GM12878 (cell line): ENCODE data around the gene ABL1. TPM values are rescaled to one million over a fixed set of nuclear protein-coding genes. Genes with fewer than 3 reads are reported as not detected.

ENCODE experiments used
- ATAC-seq: fragments of 200-7000 bp; cut with Tn5 transposase; 3 replicates; pipeline ENCODE4 v1.9.1; 2020; ENCODE audit warnings: mild to moderate bottlenecking, moderate library complexity
- BruUV-seq: library from RNA; stranded (reverse); fragments of 400-500 nt; replicated peaks from 2 replicates; lab custom pipeline; 2021; lab: Mats Ljungman, UMichigan
- CTCF ChIA-PET: fragments of 300-600 bp; sonication (Branson Sonifier 250); formaldehyde crosslinking; extraction: SDS; loops from one replicate; lab custom pipeline; 2021; ENCODE audit warnings: inconsistent platforms; lab: Yijun Ruan, JAX
- POLR2A ChIA-PET: fragments of 350-600 bp; formaldehyde crosslinking; extraction: SDS; loops from one replicate; lab custom pipeline; 2021; ENCODE audit warnings: inconsistent platforms; lab: Charles Lee
- RAD21 ChIA-PET: fragments of 300-600 bp; sonication (Branson Sonifier 250); formaldehyde crosslinking; loops from one replicate; lab custom pipeline; 2023; ENCODE audit warnings: antibody characterized with exemption; ENCODE audit not compliant: unreplicated experiment; lab: Charles Lee
- SMC1A ChIA-PET: fragments of 300-600 bp; sonication (Branson Sonifier 250); formaldehyde crosslinking; loops from one replicate; lab custom pipeline; 2023; ENCODE audit not compliant: unreplicated experiment, uncharacterized antibody; lab: Charles Lee
- DNase-seq: peaks from one replicate; pipeline ENCODE4 v3.0.0-alpha.2; 2011; ENCODE audit warnings: low read depth, low spot score
- FAIRE-seq: peaks from 3 replicates; lab custom pipeline; 2011; peaks lifted over from hg19 to GRCh38; lab: Jason Lieb, UNC
- H2AFZ ChIP-seq: 2 replicates; pipeline ENCODE4 v1.6.0; 2011; ENCODE audit warnings: low read depth, low read length, control low read depth; ENCODE audit not compliant: control insufficient read depth
- H3K27ac ChIP-seq: 2 replicates; pipeline ENCODE4 v1.5.1; 2011; ENCODE audit warnings: control low read depth; ENCODE audit not compliant: control insufficient read depth, insufficient read depth
- H3K27me3 ChIP-seq, 2 experiments: replicated peaks in 1 of 2; 2 replicates each; pipeline versions ENCODE4 v1.6.0 to v1.6.1; 2011; ENCODE audit warnings: low read length in 1 of 2; ENCODE audit not compliant: control insufficient read depth in 2 of 2, insufficient read depth in 2 of 2
- H3K36me3 ChIP-seq, 2 experiments: 2 replicates each; pipeline ENCODE4 v1.5.1; 2011; ENCODE audit warnings: low read length in 1 of 2; ENCODE audit not compliant: control insufficient read depth in 2 of 2, insufficient read depth in 2 of 2
- H3K4me1 ChIP-seq: 2 replicates; pipeline ENCODE4 v1.6.1; 2011; ENCODE audit warnings: mild to moderate bottlenecking, low read length, moderate library complexity, mixed read lengths; ENCODE audit not compliant: control insufficient read depth, insufficient read depth
- H3K4me2 ChIP-seq: 2 replicates; pipeline ENCODE4 v1.6.0; 2011; ENCODE audit warnings: control low read depth; ENCODE audit not compliant: control insufficient read depth, insufficient read depth
- H3K4me3 ChIP-seq: fragments of 200-600 bp; sonication (generic); 2 replicates; pipeline ENCODE4 v1.5.1; 2016
- H3K79me2 ChIP-seq: 2 replicates; pipeline ENCODE4 v1.6.0; 2011; ENCODE audit warnings: low read length; ENCODE audit not compliant: control insufficient read depth, insufficient read depth
- H3K9ac ChIP-seq: 2 replicates; pipeline ENCODE4 v1.8.0; 2011; ENCODE audit warnings: low read length, control low read depth, mixed read lengths; ENCODE audit not compliant: control insufficient read depth, insufficient read depth
- H3K9me3 ChIP-seq: replicated peaks from 3 replicates; pipeline ENCODE4 v1.5.1; 2011; ENCODE audit warnings: mild to moderate bottlenecking, low read length; ENCODE audit not compliant: control insufficient read depth, insufficient read depth
- H4K20me1 ChIP-seq: 2 replicates; pipeline ENCODE4 v1.6.0; 2011; ENCODE audit not compliant: control insufficient read depth, insufficient read depth
- BACH1 ChIP-seq: fragments of 450-650 bp; IDR thresholded peaks from 2 replicates; pipeline ENCODE4 v1.6.1; 2017; ENCODE audit warnings: mild to moderate bottlenecking, borderline replicate concordance
- DPF2 ChIP-seq: fragments of 450-650 bp; IDR thresholded peaks from 2 replicates; pipeline ENCODE4 v1.6.1; 2017; ENCODE audit warnings: mild to moderate bottlenecking
- IRF4 ChIP-seq: IDR thresholded peaks from 2 replicates; pipeline ENCODE4 v1.6.1; 2011; ENCODE audit warnings: low read depth, low read length
- KAT2A ChIP-seq: conservative IDR thresholded peaks from 2 replicates; pipeline ENCODE4 v1.6.1; 2011; ENCODE audit warnings: low read depth, low read length; ENCODE audit not compliant: control insufficient read depth
- NRF1 ChIP-seq: conservative IDR thresholded peaks from 2 replicates; pipeline ENCODE4 v1.6.1; 2011; ENCODE audit warnings: mild to moderate bottlenecking, low read depth, low read length, improper control_type of control experiment
- WRNIP1 ChIP-seq: IDR thresholded peaks from 2 replicates; pipeline ENCODE4 v1.6.1; 2011; ENCODE audit warnings: low read depth, low read length, improper control_type of control experiment, borderline replicate concordance
- ZNF24 ChIP-seq: fragments of 450-650 bp; IDR thresholded peaks from 2 replicates; pipeline ENCODE4 v1.6.1; 2017; ENCODE audit warnings: antibody characterized with exemption, mild to moderate bottlenecking
- ZNF384 ChIP-seq: IDR thresholded peaks from 2 replicates; pipeline ENCODE4 v1.6.1; 2012; ENCODE audit warnings: low read depth, mild to moderate bottlenecking, low read length, improper control_type of control experiment, borderline replicate concordance
- ZZZ3 ChIP-seq: IDR thresholded peaks from 2 replicates; pipeline ENCODE4 v1.6.1; 2011; ENCODE audit warnings: low read depth; ENCODE audit not compliant: control insufficient read depth, insufficient read length
- WGBS: methylation state at CpG from one replicate; pipeline ENCODE4 v1.1.6; 2016; ENCODE audit warnings: low lambda C conversion rate; ENCODE audit not compliant: insufficient replicate concordance, insufficient coverage; ENCODE audit errors: missing lambda C conversion rate; 5-methylcytosine and 5-hydroxymethylcytosine counted together
- in situ Hi-C: fragments of 300-500 bp; cut with MboI; formaldehyde crosslinking; loops from 9 replicates; pipeline ENCODE4 v1.14.3; 2018; ENCODE audit warnings: mixed read lengths
- intact Hi-C: fragments of 100-400 bp; cut with micrococcal nuclease; formaldehyde crosslinking; loops from one replicate; pipeline ENCODE4 v1.14.2; 2022; ENCODE audit not compliant: unreplicated experiment
- polyA plus RNA-seq, 11 experiments: library from polyadenylated mRNA; depleted of rRNA in 4 of 11; unstranded in 6 of 11; stranded (reverse) in 5 of 11; fragments of >200 nt; fragmentation: Nextera tagmentation in 4 of 11; fragmentation: Illumina TruSeq in 1 of 11; extraction: Ambion mirVana in 4 of 11; extraction: Trizol in 1 of 11; gene quantifications; 1 replicate in 1 of 11; 2 replicates in 10 of 11; pipeline versions ENCODE4 v1.2.1 to v1.2.3, GENCODE V29; 2011 to 2016; ENCODE audit warnings: inconsistent platforms in 2 of 11, missing spikeins in 2 of 11, low read depth in 1 of 11
- total RNA-seq, 4 experiments: library from RNA; depleted of rRNA in 3 of 4; stranded (reverse); fragments of >200 nt in 3 of 4; fragmentation: Illumina TruSeq in 1 of 4; extraction: Trizol in 1 of 4; gene quantifications; 2 replicates each; pipeline versions ENCODE4 v1.2.1 to v1.2.3, GENCODE V29; 2013 to 2021
- TF ChIP-seq, protein P1 (sequence below): fragments of 450-650 bp; IDR thresholded peaks from 2 replicates; pipeline ENCODE4 v1.6.1; 2016; ENCODE audit warnings: mild to moderate bottlenecking, moderate library complexity, borderline replicate concordance
- TF ChIP-seq, protein P2 (sequence below): fragments of 450-650 bp; conservative IDR thresholded peaks from 2 replicates; pipeline ENCODE4 v1.6.1; 2017; ENCODE audit warnings: mild to moderate bottlenecking, moderate library complexity

The ABL1 gene
- total and polyA plus RNA-seq, 10 of the 15 experiments (the other 5 are each of a cell fraction or from before 2014, with no cell fraction given): 0.79 to 51.5 (median 16.3) TPM

DNA sequence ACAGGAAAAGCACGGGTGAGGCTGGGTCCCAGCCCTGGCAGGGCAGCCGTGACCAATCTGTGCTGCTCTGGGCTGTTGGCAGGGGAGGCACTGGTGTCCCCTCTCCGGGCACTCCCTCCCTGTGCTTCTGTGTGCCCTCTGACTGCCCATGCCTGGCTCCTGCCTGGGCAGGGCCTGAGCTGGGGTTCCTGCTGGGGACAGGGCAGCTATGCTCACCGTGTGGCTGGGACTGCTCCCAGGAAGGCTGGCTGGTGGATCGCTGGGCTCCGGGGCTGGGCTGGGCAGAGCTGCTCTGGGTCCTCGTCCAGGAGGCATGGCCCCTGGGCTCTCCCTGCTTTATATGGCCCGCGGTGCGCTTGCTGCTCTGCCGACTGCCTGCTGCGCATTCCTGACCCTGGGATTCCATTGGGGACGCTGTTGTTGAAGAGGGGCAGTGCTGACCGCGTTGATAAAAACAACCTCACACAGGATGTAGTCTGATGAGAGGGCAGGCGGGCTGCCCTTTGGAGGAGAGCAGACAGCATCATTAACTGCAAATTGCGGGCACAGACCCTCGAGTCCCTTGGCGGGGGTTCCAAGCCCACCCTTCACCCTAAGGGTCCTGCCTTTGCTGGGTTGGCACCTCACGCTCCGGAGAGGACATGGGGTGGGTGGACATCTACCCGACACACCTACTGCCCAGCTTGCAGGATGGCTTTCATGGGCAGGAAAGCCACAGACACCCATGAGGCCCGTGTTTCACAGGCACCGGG lies 60.6 kb downstream of the ABL1 start:
- ChIA-PET POLR2A (no interaction called here), CTCF (no interaction called here), RAD21 (no interaction called here), SMC1A (interaction anchor here (1.9 kb wide), 1 partner anchor 47 kb away, joined by 4 read pairs; no protein-coding TSS in a partner anchor)
- no peaks in the 10 kb centered on the region for H3K9me3 ChIP-seq
- no peaks in the 10 kb centered on the region for H4K20me1 ChIP-seq
- H3K9ac ChIP-seq: no peak overlapping the region
- no peaks in the 10 kb centered on the region for H3K79me2 ChIP-seq
- in situ Hi-C loops: no loop called here
- H3K36me3 ChIP-seq: peaks cover 0 to 2% of the 10 kb centered on the region in 2 experiments; a peak in 1 of 4 replicates
- 75% methylated on average over 24 of the region's 24 CpGs for WGBS
- H2AFZ ChIP-seq: no peak overlapping the region
- H3K4me1 ChIP-seq: no peaks in the 10 kb centered on the region
- H3K27ac ChIP-seq: no peak overlapping the region
- TF ChIP-seq, protein P1, sequence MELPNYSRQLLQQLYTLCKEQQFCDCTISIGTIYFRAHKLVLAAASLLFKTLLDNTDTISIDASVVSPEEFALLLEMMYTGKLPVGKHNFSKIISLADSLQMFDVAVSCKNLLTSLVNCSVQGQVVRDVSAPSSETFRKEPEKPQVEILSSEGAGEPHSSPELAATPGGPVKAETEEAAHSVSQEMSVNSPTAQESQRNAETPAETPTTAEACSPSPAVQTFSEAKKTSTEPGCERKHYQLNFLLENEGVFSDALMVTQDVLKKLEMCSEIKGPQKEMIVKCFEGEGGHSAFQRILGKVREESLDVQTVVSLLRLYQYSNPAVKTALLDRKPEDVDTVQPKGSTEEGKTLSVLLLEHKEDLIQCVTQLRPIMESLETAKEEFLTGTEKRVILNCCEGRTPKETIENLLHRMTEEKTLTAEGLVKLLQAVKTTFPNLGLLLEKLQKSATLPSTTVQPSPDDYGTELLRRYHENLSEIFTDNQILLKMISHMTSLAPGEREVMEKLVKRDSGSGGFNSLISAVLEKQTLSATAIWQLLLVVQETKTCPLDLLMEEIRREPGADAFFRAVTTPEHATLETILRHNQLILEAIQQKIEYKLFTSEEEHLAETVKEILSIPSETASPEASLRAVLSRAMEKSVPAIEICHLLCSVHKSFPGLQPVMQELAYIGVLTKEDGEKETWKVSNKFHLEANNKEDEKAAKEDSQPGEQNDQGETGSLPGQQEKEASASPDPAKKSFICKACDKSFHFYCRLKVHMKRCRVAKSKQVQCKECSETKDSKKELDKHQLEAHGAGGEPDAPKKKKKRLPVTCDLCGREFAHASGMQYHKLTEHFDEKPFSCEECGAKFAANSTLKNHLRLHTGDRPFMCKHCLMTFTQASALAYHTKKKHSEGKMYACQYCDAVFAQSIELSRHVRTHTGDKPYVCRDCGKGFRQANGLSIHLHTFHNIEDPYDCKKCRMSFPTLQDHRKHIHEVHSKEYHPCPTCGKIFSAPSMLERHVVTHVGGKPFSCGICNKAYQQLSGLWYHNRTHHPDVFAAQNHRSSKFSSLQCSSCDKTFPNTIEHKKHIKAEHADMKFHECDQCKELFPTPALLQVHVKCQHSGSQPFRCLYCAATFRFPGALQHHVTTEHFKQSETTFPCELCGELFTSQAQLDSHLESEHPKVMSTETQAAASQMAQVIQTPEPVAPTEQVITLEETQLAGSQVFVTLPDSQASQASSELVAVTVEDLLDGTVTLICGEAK: no peak
- TF ChIP-seq DPF2 (no peak), ZNF24 (no peak), IRF4 (no peak), ZNF384 (no peak), ZZZ3 (no peak), BACH1 (no peak), WRNIP1 (no peak), NRF1 (no peak), KAT2A (no peak)
- TF ChIP-seq, protein P2, sequence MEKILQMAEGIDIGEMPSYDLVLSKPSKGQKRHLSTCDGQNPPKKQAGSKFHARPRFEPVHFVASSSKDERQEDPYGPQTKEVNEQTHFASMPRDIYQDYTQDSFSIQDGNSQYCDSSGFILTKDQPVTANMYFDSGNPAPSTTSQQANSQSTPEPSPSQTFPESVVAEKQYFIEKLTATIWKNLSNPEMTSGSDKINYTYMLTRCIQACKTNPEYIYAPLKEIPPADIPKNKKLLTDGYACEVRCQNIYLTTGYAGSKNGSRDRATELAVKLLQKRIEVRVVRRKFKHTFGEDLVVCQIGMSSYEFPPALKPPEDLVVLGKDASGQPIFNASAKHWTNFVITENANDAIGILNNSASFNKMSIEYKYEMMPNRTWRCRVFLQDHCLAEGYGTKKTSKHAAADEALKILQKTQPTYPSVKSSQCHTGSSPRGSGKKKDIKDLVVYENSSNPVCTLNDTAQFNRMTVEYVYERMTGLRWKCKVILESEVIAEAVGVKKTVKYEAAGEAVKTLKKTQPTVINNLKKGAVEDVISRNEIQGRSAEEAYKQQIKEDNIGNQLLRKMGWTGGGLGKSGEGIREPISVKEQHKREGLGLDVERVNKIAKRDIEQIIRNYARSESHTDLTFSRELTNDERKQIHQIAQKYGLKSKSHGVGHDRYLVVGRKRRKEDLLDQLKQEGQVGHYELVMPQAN: no peak
- FAIRE-seq: no peak
- H3K27me3 ChIP-seq: no peaks in the 10 kb centered on the region
- no peak overlapping the region for H3K4me2 ChIP-seq
- no TSS peak for BruUV-seq
- intact Hi-C loops: no loop called here
- DNase-seq: no peak
- no peak overlapping the region for H3K4me3 ChIP-seq
- ATAC-seq: no peak; the same call in 2 of the 3 replicates
